GM12878 (cell line): ENCODE data around the gene EFNA2. TPM values are rescaled to one million over a fixed set of nuclear protein-coding genes. Genes with fewer than 3 reads are reported as not detected.

Experiments
- ASH2L ChIP-seq: fragments of 300-600, 200-600 bp; sonication (generic); IDR thresholded peaks from 2 replicates; pipeline ENCODE4 v1.6.1; 2017; ENCODE audit warnings: low read depth, mild to moderate bottlenecking, borderline replicate concordance
- BMI1 ChIP-seq: fragments of 450-650 bp; IDR thresholded peaks from 2 replicates; pipeline ENCODE4 v1.6.1; 2016; ENCODE audit warnings: mild to moderate bottlenecking, moderate library complexity, borderline replicate concordance
- CBX5 ChIP-seq: sonication (generic); IDR thresholded peaks from 2 replicates; pipeline ENCODE4 v1.6.1; 2016; ENCODE audit warnings: low read depth, moderate library complexity, mild to moderate bottlenecking, inconsistent platforms
- CHD2 ChIP-seq: IDR thresholded peaks from 2 replicates; pipeline ENCODE4 v1.6.1; 2011; ENCODE audit warnings: low read depth, low read length, improper control_type of control experiment, borderline replicate concordance
- ESRRA ChIP-seq: IDR thresholded peaks from 2 replicates; pipeline ENCODE4 v1.6.1; 2012; ENCODE audit warnings: mild to moderate bottlenecking, low read length, improper control_type of control experiment
- ETV6 ChIP-seq, 2 experiments: fragments of 450-650 bp in 1 of 2; IDR thresholded peaks in 1 of 2; conservative IDR thresholded peaks in 1 of 2; 2 replicates each; pipeline ENCODE4 v1.6.1; 2014; ENCODE audit warnings: antibody characterized with exemption in 1 of 2, borderline replicate concordance in 1 of 2, low read depth in 1 of 2, mild to moderate bottlenecking in 1 of 2, moderate library complexity in 1 of 2
- GATAD2B ChIP-seq: fragments of 450-650 bp; conservative IDR thresholded peaks from 2 replicates; pipeline ENCODE4 v1.6.1; 2017; ENCODE audit warnings: low read depth, mild to moderate bottlenecking, moderate library complexity
- JUNB ChIP-seq: IDR thresholded peaks from 2 replicates; pipeline ENCODE4 v1.6.1; 2016; ENCODE audit warnings: antibody characterized with exemption, mild to moderate bottlenecking
- KAT2A ChIP-seq: conservative IDR thresholded peaks from 2 replicates; pipeline ENCODE4 v1.6.1; 2011; ENCODE audit warnings: low read depth, low read length; ENCODE audit not compliant: control insufficient read depth
- MXI1 ChIP-seq: fragments of 150-350 bp; IDR thresholded peaks from 2 replicates; pipeline ENCODE4 v1.6.1; 2011; ENCODE audit warnings: low read depth, mild to moderate bottlenecking, inconsistent platforms, low read length, improper control_type of control experiment
- NR2F1 ChIP-seq: fragments of 450-650 bp; conservative IDR thresholded peaks from 2 replicates; pipeline ENCODE4 v1.6.1; 2017; ENCODE audit warnings: mild to moderate bottlenecking
- PML ChIP-seq: IDR thresholded peaks from 2 replicates; pipeline ENCODE4 v1.6.1; 2012; ENCODE audit warnings: low read length, inconsistent platforms
- POLR2AphosphoS5 ChIP-seq: IDR thresholded peaks from 2 replicates; pipeline ENCODE4 v1.6.1; 2011; ENCODE audit warnings: mild to moderate bottlenecking, low read length, inconsistent platforms
- RELA ChIP-seq: fragments of 450-650 bp; IDR thresholded peaks from 2 replicates; pipeline ENCODE4 v1.8.0; 2014; ENCODE audit warnings: borderline replicate concordance; ENCODE audit not compliant: partially characterized antibody
- SMC3 ChIP-seq: IDR thresholded peaks from 2 replicates; pipeline ENCODE4 v1.6.1; 2011; ENCODE audit warnings: low read length, improper control_type of control experiment, borderline replicate concordance
- SREBF2 ChIP-seq: IDR thresholded peaks from 2 replicates; pipeline ENCODE4 v1.6.1; 2012; ENCODE audit warnings: mild to moderate bottlenecking, low read length
- WRNIP1 ChIP-seq: IDR thresholded peaks from 2 replicates; pipeline ENCODE4 v1.6.1; 2011; ENCODE audit warnings: low read depth, low read length, improper control_type of control experiment, borderline replicate concordance
- polyA plus RNA-seq, 11 experiments: library from polyadenylated mRNA; depleted of rRNA in 4 of 11; unstranded in 6 of 11; stranded (reverse) in 5 of 11; fragments of >200 nt; fragmentation: Nextera tagmentation in 4 of 11; fragmentation: Illumina TruSeq in 1 of 11; extraction: Ambion mirVana in 4 of 11; extraction: Trizol in 1 of 11; gene quantifications; 1 replicate in 1 of 11; 2 replicates in 10 of 11; pipeline versions ENCODE4 v1.2.1 to v1.2.3, GENCODE V29; 2011 to 2016; ENCODE audit warnings: inconsistent platforms in 2 of 11, missing spikeins in 2 of 11, low read depth in 1 of 11
- total RNA-seq, 4 experiments: library from RNA; depleted of rRNA in 3 of 4; stranded (reverse); fragments of >200 nt in 3 of 4; fragmentation: Illumina TruSeq in 1 of 4; extraction: Trizol in 1 of 4; gene quantifications; 2 replicates each; pipeline versions ENCODE4 v1.2.1 to v1.2.3, GENCODE V29; 2013 to 2021
- TF ChIP-seq, protein P1 (sequence below): IDR thresholded peaks from 2 replicates; pipeline ENCODE4 v1.6.1; 2012; ENCODE audit warnings: low read depth, low read length, improper control_type of control experiment
- TF ChIP-seq, protein P2 (sequence below): fragments of 450-650 bp; IDR thresholded peaks from 2 replicates; pipeline ENCODE4 v1.6.1; 2017; ENCODE audit warnings: antibody characterized with exemption, mild to moderate bottlenecking, moderate library complexity
- TF ChIP-seq, protein P3 (sequence below): fragments of 450-650 bp; conservative IDR thresholded peaks from 2 replicates; pipeline ENCODE4 v1.6.1; 2017; ENCODE audit warnings: mild to moderate bottlenecking, moderate library complexity
- TF ChIP-seq, protein P4 (sequence below): IDR thresholded peaks from 2 replicates; pipeline ENCODE4 v1.6.1; 2012; ENCODE audit warnings: low read depth, low read length, improper control_type of control experiment

EFNA2 gene
- total and polyA plus RNA-seq, 10 of the 15 experiments (the other 5 are each of a cell fraction or from before 2014, with no cell fraction given), result not detected

DNA sequence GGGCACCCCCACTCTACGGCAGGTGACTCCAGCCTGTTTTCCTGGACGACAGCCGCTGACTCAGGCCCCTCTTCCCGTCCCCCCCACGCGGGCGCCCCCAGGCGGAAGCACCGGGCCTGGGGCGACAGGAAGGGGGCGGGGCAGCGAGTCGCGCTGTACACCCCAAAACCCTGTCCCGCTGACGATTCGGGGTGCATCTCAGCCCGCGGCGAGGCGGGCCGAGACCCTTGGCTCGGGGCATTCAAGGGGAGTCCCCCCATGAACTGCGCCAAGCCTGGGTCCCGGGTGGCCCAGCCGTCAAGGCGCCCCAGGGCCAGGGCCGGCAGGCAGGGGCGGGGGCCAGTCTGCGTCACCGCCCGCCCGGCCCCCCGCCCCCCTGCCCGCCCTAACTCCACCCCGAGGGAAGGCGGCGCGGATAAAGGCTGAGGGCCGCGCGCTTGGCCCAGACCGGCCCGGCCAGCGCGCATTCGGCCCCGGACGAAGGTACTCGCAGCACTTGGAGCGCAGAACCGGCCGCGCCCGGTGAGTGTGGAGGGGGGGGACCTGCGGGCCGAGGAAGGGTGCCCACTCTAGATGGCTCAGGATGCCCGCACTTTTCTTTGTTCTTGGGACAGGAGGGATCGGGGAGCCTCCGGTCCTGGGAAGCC lies 37.4 kb upstream of the EFNA2 start, which contains the start of gene MIDN (continued):
- peak; percentile 82; the same call in 1 of the 2 replicates for TF ChIP-seq GATAD2B
- TF ChIP-seq, protein P1, sequence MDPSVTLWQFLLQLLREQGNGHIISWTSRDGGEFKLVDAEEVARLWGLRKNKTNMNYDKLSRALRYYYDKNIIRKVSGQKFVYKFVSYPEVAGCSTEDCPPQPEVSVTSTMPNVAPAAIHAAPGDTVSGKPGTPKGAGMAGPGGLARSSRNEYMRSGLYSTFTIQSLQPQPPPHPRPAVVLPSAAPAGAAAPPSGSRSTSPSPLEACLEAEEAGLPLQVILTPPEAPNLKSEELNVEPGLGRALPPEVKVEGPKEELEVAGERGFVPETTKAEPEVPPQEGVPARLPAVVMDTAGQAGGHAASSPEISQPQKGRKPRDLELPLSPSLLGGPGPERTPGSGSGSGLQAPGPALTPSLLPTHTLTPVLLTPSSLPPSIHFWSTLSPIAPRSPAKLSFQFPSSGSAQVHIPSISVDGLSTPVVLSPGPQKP, result no peak
- TF ChIP-seq, protein P2, sequence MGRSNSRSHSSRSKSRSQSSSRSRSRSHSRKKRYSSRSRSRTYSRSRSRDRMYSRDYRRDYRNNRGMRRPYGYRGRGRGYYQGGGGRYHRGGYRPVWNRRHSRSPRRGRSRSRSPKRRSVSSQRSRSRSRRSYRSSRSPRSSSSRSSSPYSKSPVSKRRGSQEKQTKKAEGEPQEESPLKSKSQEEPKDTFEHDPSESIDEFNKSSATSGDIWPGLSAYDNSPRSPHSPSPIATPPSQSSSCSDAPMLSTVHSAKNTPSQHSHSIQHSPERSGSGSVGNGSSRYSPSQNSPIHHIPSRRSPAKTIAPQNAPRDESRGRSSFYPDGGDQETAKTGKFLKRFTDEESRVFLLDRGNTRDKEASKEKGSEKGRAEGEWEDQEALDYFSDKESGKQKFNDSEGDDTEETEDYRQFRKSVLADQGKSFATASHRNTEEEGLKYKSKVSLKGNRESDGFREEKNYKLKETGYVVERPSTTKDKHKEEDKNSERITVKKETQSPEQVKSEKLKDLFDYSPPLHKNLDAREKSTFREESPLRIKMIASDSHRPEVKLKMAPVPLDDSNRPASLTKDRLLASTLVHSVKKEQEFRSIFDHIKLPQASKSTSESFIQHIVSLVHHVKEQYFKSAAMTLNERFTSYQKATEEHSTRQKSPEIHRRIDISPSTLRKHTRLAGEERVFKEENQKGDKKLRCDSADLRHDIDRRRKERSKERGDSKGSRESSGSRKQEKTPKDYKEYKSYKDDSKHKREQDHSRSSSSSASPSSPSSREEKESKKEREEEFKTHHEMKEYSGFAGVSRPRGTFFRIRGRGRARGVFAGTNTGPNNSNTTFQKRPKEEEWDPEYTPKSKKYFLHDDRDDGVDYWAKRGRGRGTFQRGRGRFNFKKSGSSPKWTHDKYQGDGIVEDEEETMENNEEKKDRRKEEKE, result no peak
- TF ChIP-seq CBX5, result no peak
- TF ChIP-seq PML, result 0 out of 2 replicates have a peak, but pooled peaks have one; percentile 56
- no peak for TF ChIP-seq RELA
- TF ChIP-seq SMC3, result no peak
- TF ChIP-seq, protein P3, sequence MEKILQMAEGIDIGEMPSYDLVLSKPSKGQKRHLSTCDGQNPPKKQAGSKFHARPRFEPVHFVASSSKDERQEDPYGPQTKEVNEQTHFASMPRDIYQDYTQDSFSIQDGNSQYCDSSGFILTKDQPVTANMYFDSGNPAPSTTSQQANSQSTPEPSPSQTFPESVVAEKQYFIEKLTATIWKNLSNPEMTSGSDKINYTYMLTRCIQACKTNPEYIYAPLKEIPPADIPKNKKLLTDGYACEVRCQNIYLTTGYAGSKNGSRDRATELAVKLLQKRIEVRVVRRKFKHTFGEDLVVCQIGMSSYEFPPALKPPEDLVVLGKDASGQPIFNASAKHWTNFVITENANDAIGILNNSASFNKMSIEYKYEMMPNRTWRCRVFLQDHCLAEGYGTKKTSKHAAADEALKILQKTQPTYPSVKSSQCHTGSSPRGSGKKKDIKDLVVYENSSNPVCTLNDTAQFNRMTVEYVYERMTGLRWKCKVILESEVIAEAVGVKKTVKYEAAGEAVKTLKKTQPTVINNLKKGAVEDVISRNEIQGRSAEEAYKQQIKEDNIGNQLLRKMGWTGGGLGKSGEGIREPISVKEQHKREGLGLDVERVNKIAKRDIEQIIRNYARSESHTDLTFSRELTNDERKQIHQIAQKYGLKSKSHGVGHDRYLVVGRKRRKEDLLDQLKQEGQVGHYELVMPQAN, result no peak
- no peak for TF ChIP-seq JUNB
- TF ChIP-seq KAT2A, result no peak
- TF ChIP-seq, protein P4, sequence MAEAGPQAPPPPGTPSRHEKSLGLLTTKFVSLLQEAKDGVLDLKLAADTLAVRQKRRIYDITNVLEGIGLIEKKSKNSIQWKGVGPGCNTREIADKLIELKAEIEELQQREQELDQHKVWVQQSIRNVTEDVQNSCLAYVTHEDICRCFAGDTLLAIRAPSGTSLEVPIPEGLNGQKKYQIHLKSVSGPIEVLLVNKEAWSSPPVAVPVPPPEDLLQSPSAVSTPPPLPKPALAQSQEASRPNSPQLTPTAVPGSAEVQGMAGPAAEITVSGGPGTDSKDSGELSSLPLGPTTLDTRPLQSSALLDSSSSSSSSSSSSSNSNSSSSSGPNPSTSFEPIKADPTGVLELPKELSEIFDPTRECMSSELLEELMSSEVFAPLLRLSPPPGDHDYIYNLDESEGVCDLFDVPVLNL, result no peak
- TF ChIP-seq POLR2AphosphoS5, result peak; percentile 91
- 0 out of 4 replicates have a peak, but pooled peaks of 1 of the 2 experiments have one; percentile 14 for TF ChIP-seq ETV6 (conservative IDR thresholded peaks at IDR 0.05 in 1 of 2, IDR thresholded peaks at IDR 0.05 in 1 of 2; ENCODE audit: borderline replicate concordance in 1 of 2, low read depth in 1 of 2)
- TF ChIP-seq MXI1, result no peak
- TF ChIP-seq BMI1, result no peak
- peak; percentile 38; the same call in 1 of the 2 replicates for TF ChIP-seq NR2F1
- TF ChIP-seq WRNIP1, result no peak
- no peak for TF ChIP-seq CHD2
- TF ChIP-seq ASH2L, result no peak
- TF ChIP-seq ESRRA, result no peak
- TF ChIP-seq SREBF2, result no peak
